ENCODE measurements around the gene CASZ1. TPM values are rescaled to one million over a fixed set of nuclear protein-coding genes. Genes with fewer than 3 reads are reported as not detected.

CASZ1 gene
- total RNA-seq, 1 experiment from 2014 or later = 27.8 TPM

- BruUV-seq (replicated peaks) = no TSS peak
- CTCF ChIA-PET = interaction anchor here (0.8 kb wide), 1 partner anchor 22 kb away, joined by 3 read pairs; no protein-coding TSS in a partner anchor
Measured at GRCh38 chr1:10838541-10838940, 42.1 kb upstream of the CASZ1 start.

GRCh38 chr1:10836726-10837125, 40.3 kb upstream of the CASZ1 start:
- ATAC-seq = no peak
- CTCF ChIA-PET = no interaction called here
- intact Hi-C loops (cut with micrococcal nuclease; ENCODE audit: unreplicated experiment) = no loop called here

More at GRCh38 chr1:10838541-10838940, 42.1 kb upstream of the CASZ1 start:
- in situ Hi-C loops (cut with HindIII; ENCODE audit: low pct_unique_long_range_greater_than_20kb, low sequenced_read_pairs) (no loop called here), intact Hi-C loops (cut with micrococcal nuclease; ENCODE audit: unreplicated experiment) (no loop called here)
- no peaks in the 10 kb centered on the region for H3K9me3 ChIP-seq (ENCODE audit: control insufficient read depth, insufficient read depth, low read depth, low read length)
- H3K27me3 ChIP-seq (ENCODE audit: control insufficient read depth, insufficient read depth, low read length) = no peaks in the 10 kb centered on the region
- no peak overlapping the region for H3K27ac ChIP-seq (ENCODE audit: low read length)
- no peaks in the 10 kb centered on the region for H3K36me3 ChIP-seq (ENCODE audit: control insufficient read depth, insufficient read depth, low read length)
- H3K4me3 ChIP-seq (ENCODE audit: low read depth in 2 of 2, low read length in 2 of 2) = no peak overlapping the region
- no peaks in the 10 kb centered on the region for H3K4me1 ChIP-seq (ENCODE audit: control insufficient read depth, insufficient read depth, low read length)
- DNase-seq (ENCODE audit: low read depth, low spot score) (no peak), ATAC-seq (no peak)
- POLR2A ChIA-PET = no interaction called here
- TF ChIP-seq REST (IDR thresholded peaks at IDR 0.05; ENCODE audit: insufficient read depth in 1 of 2, low read depth in 2 of 2, low read length in 1 of 2) (no peak), TCF7L2 (IDR thresholded peaks at IDR 0.05; ENCODE audit: low read depth, low read length) (no peak), SIN3A (IDR thresholded peaks at IDR 0.05; ENCODE audit: borderline replicate concordance, insufficient read depth, low read depth, low read length) (no peak), POLR2AphosphoS5 (IDR thresholded peaks at IDR 0.05; ENCODE audit: low read depth, low read length) (no peak)
- TF ChIP-seq, protein P1, sequence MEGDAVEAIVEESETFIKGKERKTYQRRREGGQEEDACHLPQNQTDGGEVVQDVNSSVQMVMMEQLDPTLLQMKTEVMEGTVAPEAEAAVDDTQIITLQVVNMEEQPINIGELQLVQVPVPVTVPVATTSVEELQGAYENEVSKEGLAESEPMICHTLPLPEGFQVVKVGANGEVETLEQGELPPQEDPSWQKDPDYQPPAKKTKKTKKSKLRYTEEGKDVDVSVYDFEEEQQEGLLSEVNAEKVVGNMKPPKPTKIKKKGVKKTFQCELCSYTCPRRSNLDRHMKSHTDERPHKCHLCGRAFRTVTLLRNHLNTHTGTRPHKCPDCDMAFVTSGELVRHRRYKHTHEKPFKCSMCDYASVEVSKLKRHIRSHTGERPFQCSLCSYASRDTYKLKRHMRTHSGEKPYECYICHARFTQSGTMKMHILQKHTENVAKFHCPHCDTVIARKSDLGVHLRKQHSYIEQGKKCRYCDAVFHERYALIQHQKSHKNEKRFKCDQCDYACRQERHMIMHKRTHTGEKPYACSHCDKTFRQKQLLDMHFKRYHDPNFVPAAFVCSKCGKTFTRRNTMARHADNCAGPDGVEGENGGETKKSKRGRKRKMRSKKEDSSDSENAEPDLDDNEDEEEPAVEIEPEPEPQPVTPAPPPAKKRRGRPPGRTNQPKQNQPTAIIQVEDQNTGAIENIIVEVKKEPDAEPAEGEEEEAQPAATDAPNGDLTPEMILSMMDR (IDR thresholded peaks at IDR 0.05) = no peak

More at GRCh38 chr1:10836726-10837125, 40.3 kb upstream of the CASZ1 start:
- POLR2A ChIA-PET = no interaction called here
- no peaks in the 10 kb centered on the region for H3K9me3 ChIP-seq (ENCODE audit: control insufficient read depth, insufficient read depth, low read depth, low read length)
- no peaks in the 10 kb centered on the region for H3K27me3 ChIP-seq (ENCODE audit: control insufficient read depth, insufficient read depth, low read length)
- no peak for DNase-seq (ENCODE audit: low read depth, low spot score)
- no peaks in the 10 kb centered on the region for H3K36me3 ChIP-seq (ENCODE audit: control insufficient read depth, insufficient read depth, low read length)
- in situ Hi-C loops (cut with HindIII; ENCODE audit: low pct_unique_long_range_greater_than_20kb, low sequenced_read_pairs) = no loop called here
- BruUV-seq (replicated peaks) = no TSS peak
- no peaks in the 10 kb centered on the region for H3K4me1 ChIP-seq (ENCODE audit: control insufficient read depth, insufficient read depth, low read length)
- H3K27ac ChIP-seq (ENCODE audit: low read length) = no peak overlapping the region
- H3K4me3 ChIP-seq (ENCODE audit: low read depth in 2 of 2, low read length in 2 of 2) = no peak overlapping the region
- TF ChIP-seq, protein P1 (IDR thresholded peaks at IDR 0.05) = no peak
- TF ChIP-seq SIN3A (IDR thresholded peaks at IDR 0.05; ENCODE audit: borderline replicate concordance, insufficient read depth, low read depth, low read length) (no peak), REST (IDR thresholded peaks at IDR 0.05; ENCODE audit: insufficient read depth in 1 of 2, low read depth in 2 of 2, low read length in 1 of 2) (no peak), TCF7L2 (IDR thresholded peaks at IDR 0.05; ENCODE audit: low read depth, low read length) (no peak), POLR2AphosphoS5 (IDR thresholded peaks at IDR 0.05; ENCODE audit: low read depth, low read length) (no peak)

Data from Panc1 (cell line).